H9 (cell line): Measurements from ENCODE around the gene TIAL1. TPM values are rescaled to one million over a fixed set of nuclear protein-coding genes. Genes with fewer than 3 reads are reported as not detected.

ENCODE experiments used
- DNase-seq: peaks from one replicate; pipeline ENCODE4 v3.0.0-alpha.2; 2017
- H2AFZ ChIP-seq: one replicate; pipeline ENCODE4 v1.6.1; 2013; ENCODE audit warnings: mild to moderate bottlenecking, low read length, control low read depth, moderate library complexity
- H2AK5ac ChIP-seq: 2 replicates; pipeline ENCODE4 v1.6.1; 2013; ENCODE audit warnings: low read length, control low read depth, mixed read lengths; ENCODE audit not compliant: insufficient read length
- H2BK120ac ChIP-seq: one replicate; pipeline ENCODE4 v1.6.1; 2013; ENCODE audit warnings: low read depth, mild to moderate bottlenecking, low read length, control low read depth, inconsistent platforms; ENCODE audit not compliant: poor library complexity, severe bottlenecking
- H2BK12ac ChIP-seq: 2 replicates; pipeline ENCODE4 v1.6.1; 2013; ENCODE audit warnings: low read length, control low read depth, mixed read lengths, low read depth; ENCODE audit not compliant: insufficient read length
- H2BK15ac ChIP-seq: 2 replicates; pipeline ENCODE4 v1.6.1; 2013; ENCODE audit warnings: low read depth, low read length, control low read depth
- H2BK20ac ChIP-seq: one replicate; pipeline ENCODE4 v1.6.1; 2013; ENCODE audit warnings: low read depth, mild to moderate bottlenecking, low read length, control low read depth, inconsistent platforms; ENCODE audit not compliant: poor library complexity, severe bottlenecking
- H2BK5ac ChIP-seq: 2 replicates; pipeline ENCODE4 v1.6.1; 2013; ENCODE audit warnings: low read length, control low read depth, mixed read lengths; ENCODE audit not compliant: insufficient read length
- H3K14ac ChIP-seq: 2 replicates; pipeline ENCODE4 v1.6.1; 2013; ENCODE audit warnings: low read length, control low read depth; ENCODE audit not compliant: insufficient read depth
- H3K18ac ChIP-seq: 2 replicates; pipeline ENCODE4 v1.6.1; 2013; ENCODE audit warnings: low read depth, mild to moderate bottlenecking, mixed read lengths, low read length, control low read depth; ENCODE audit not compliant: insufficient read length
- H3K23ac ChIP-seq: 2 replicates; pipeline ENCODE4 v1.6.1; 2013; ENCODE audit warnings: low read length, control low read depth, mixed read lengths, low read depth; ENCODE audit not compliant: insufficient read length
- H3K23me2 ChIP-seq: 2 replicates; pipeline ENCODE4 v1.6.1; 2013; ENCODE audit warnings: low read depth, mild to moderate bottlenecking, mixed read lengths, low read length, control low read depth; ENCODE audit not compliant: insufficient read length, poor library complexity, severe bottlenecking
- H3K27ac ChIP-seq: 2 replicates; pipeline ENCODE4 v1.5.1; 2013; ENCODE audit warnings: low read length, control low read depth, mixed read lengths, low read depth; ENCODE audit not compliant: insufficient read length
- H3K27me3 ChIP-seq: 2 replicates; pipeline ENCODE4 v1.6.1; 2013; ENCODE audit warnings: low read length, control low read depth, inconsistent platforms; ENCODE audit not compliant: insufficient read depth
- H3K4ac ChIP-seq: 2 replicates; pipeline ENCODE4 v1.6.1; 2013; ENCODE audit warnings: low read depth, mild to moderate bottlenecking, control low read depth, inconsistent platforms, low read length, moderate library complexity
- H3K4me1 ChIP-seq: 2 replicates; pipeline ENCODE4 v1.6.1; 2013; ENCODE audit warnings: low read length, control low read depth, inconsistent platforms; ENCODE audit not compliant: insufficient read depth
- H3K4me2 ChIP-seq: 2 replicates; pipeline ENCODE4 v1.6.1; 2013; ENCODE audit warnings: low read length, control low read depth, mixed read lengths; ENCODE audit not compliant: insufficient read length, insufficient read depth
- H3K56ac ChIP-seq: 2 replicates; pipeline ENCODE4 v1.6.1; 2013; ENCODE audit warnings: low read depth, mild to moderate bottlenecking, mixed read lengths, low read length, control low read depth; ENCODE audit not compliant: insufficient read length
- H3K79me1 ChIP-seq: 2 replicates; pipeline ENCODE4 v1.6.1; 2013; ENCODE audit warnings: low read depth, mild to moderate bottlenecking, moderate library complexity, low read length, control low read depth, inconsistent platforms; ENCODE audit not compliant: insufficient read depth, poor library complexity, severe bottlenecking
- H3K79me2 ChIP-seq: 2 replicates; pipeline ENCODE4 v1.6.1; 2013; ENCODE audit warnings: low read length, control low read depth, inconsistent platforms; ENCODE audit not compliant: insufficient read depth
- H3K9ac ChIP-seq: 2 replicates; pipeline ENCODE4 v1.6.1; 2013; ENCODE audit warnings: low read length, control low read depth, mixed read lengths; ENCODE audit not compliant: insufficient read length; ENCODE audit errors: extremely low read depth
- H3K9me3 ChIP-seq: one replicate; pipeline ENCODE4 v1.6.1; 2013; ENCODE audit warnings: low read depth, low read length, inconsistent platforms; ENCODE audit not compliant: control insufficient read depth
- H3T11ph ChIP-seq: one replicate; pipeline ENCODE4 v1.6.1; 2013; ENCODE audit warnings: mild to moderate bottlenecking, low read length, control low read depth, inconsistent platforms
- H4K20me1 ChIP-seq: one replicate; pipeline ENCODE4 v1.6.1; 2013; ENCODE audit not compliant: control insufficient read depth, insufficient read length, insufficient read depth
- H4K5ac ChIP-seq: 2 replicates; pipeline ENCODE4 v1.6.1; 2013; ENCODE audit warnings: low read depth, mild to moderate bottlenecking, mixed read lengths, low read length, control low read depth; ENCODE audit not compliant: insufficient read length
- H4K8ac ChIP-seq: replicated peaks from 2 replicates; pipeline ENCODE4 v1.6.1; 2013; ENCODE audit warnings: low read length, control low read depth, mixed read lengths, low read depth; ENCODE audit not compliant: insufficient read length
- H4K91ac ChIP-seq: 2 replicates; pipeline ENCODE4 v1.6.1; 2013; ENCODE audit warnings: low read depth, mild to moderate bottlenecking, moderate library complexity, mixed read lengths, low read length, control low read depth; ENCODE audit not compliant: insufficient read length
- H3K27ac Mint-ChIP-seq, 3 experiments: 2 replicates in 2 of 3; 3 replicates in 1 of 3; pipeline ENCODE4 v1.8.0; 2020 to 2021; ENCODE audit warnings: mixed read lengths in 3 of 3, mild to moderate bottlenecking in 1 of 3, moderate library complexity in 1 of 3
- H3K27me3 Mint-ChIP-seq: 2 replicates; pipeline ENCODE4 v1.8.0; 2021; ENCODE audit warnings: low read depth, mild to moderate bottlenecking, moderate library complexity, mixed read lengths
- H3K36me3 Mint-ChIP-seq, 3 experiments: 2 replicates in 2 of 3; 3 replicates in 1 of 3; pipeline ENCODE4 v1.8.0; 2020 to 2021; ENCODE audit warnings: low read depth in 3 of 3, mixed read lengths in 3 of 3; ENCODE audit not compliant: insufficient read depth in 1 of 3
- H3K4me1 Mint-ChIP-seq, 2 experiments: 2 replicates each; pipeline ENCODE4 v1.8.0; 2020; ENCODE audit warnings: mixed read lengths in 2 of 2
- H3K4me3 Mint-ChIP-seq, 2 experiments: 2 replicates in 1 of 2; 3 replicates in 1 of 2; pipeline ENCODE4 v1.8.0; 2020 to 2021; ENCODE audit warnings: mild to moderate bottlenecking in 2 of 2, mixed read lengths in 2 of 2, moderate library complexity in 1 of 2
- H3K9me3 Mint-ChIP-seq, 2 experiments: 2 replicates in 1 of 2; 3 replicates in 1 of 2; pipeline ENCODE4 v1.8.0; 2020; ENCODE audit warnings: mild to moderate bottlenecking in 2 of 2, mixed read lengths in 2 of 2, moderate library complexity in 1 of 2
- WGBS: extraction: QIAGEN DNeasy Blood & Tissue Kit; methylation state at CpG from one replicate; pipeline ENCODE4 v1.1.7; 2013; ENCODE audit warnings: missing lambda C conversion rate, low lambda C conversion rate, mixed read lengths; ENCODE audit not compliant: insufficient read length; ENCODE audit errors: extremely low coverage; 5-methylcytosine and 5-hydroxymethylcytosine counted together
- total RNA-seq: library from RNA; stranded (reverse); gene quantifications from 2 replicates; pipeline ENCODE4 v1.2.1, GENCODE V29; 2021
- TF ChIP-seq, protein P1 (sequence below): fragments of 200-600 bp; sonication (generic); conservative IDR thresholded peaks from 3 replicates; pipeline ENCODE4 v1.8.0; 2021; ENCODE audit warnings: antibody characterized with exemption, mild to moderate bottlenecking

The TIAL1 gene
- total RNA-seq, 1 experiment from 2014 or later = 146 TPM

DNA sequence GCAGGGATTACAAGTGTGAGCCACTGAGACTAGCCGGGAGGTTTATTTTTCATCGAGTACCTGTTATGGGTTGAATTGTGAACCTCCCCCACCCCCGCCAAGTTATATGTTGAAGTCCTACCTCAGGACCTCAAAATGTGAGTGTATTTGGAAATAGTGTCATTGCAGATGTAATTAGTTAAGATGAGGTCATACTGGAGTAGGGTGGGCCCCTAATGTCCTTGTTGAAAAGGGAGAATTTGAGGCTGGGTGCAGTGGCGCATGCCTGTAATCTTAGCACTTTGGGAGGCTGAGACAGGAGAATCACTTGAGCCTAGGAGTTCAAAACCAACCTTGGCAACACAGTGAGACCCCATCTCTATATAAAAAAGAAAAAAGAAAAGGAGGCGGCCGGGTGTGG lies 43.6 kb upstream of the TIAL1 start:
- H3K36me3 Mint-ChIP-seq = no peaks in the 10 kb centered on the region

More for the DNA sequence above, 43.6 kb upstream of the TIAL1 start:
- Histone ChIP-seq H3K9ac (no peak overlapping the region), H4K91ac (no peak overlapping the region), H4K8ac (no peak overlapping the region), H2BK5ac (no peak overlapping the region), H4K5ac (no peak overlapping the region), H3K14ac (no peak overlapping the region), H2AK5ac (no peak overlapping the region), H3T11ph (no peak overlapping the region), H3K4me1 (no peaks in the 10 kb centered on the region), H3K79me1 (no peaks in the 10 kb centered on the region), H3K27ac (no peak overlapping the region), H3K4me2 (no peak overlapping the region), H3K18ac (no peak overlapping the region), H3K23ac (no peak overlapping the region), H2BK20ac (no peak overlapping the region), H3K56ac (no peak overlapping the region), H3K27me3 (no peaks in the 10 kb centered on the region), H2BK120ac (no peak overlapping the region), H4K20me1 (no peaks in the 10 kb centered on the region), H3K9me3 (no peaks in the 10 kb centered on the region), H2AFZ (no peak overlapping the region), H2BK15ac (no peak overlapping the region), H3K4ac (no peak overlapping the region), H2BK12ac (no peak overlapping the region), H3K23me2 (no peaks in the 10 kb centered on the region), H3K79me2 (no peaks in the 10 kb centered on the region)
- H3K27ac Mint-ChIP-seq = no peak overlapping the region
- peaks cover 4 to 6% of the 10 kb centered on the region in 2 experiments; a peak in 2 of 5 replicates for H3K9me3 Mint-ChIP-seq
- no peak overlapping the region for H3K4me3 Mint-ChIP-seq
- no peaks in the 10 kb centered on the region; the same call in 1 of the 2 replicates for H3K27me3 Mint-ChIP-seq
- no CpG with 5 or more reads among the region's 6 CpGs for WGBS
- DNase-seq = no peak
- TF ChIP-seq, protein P1, sequence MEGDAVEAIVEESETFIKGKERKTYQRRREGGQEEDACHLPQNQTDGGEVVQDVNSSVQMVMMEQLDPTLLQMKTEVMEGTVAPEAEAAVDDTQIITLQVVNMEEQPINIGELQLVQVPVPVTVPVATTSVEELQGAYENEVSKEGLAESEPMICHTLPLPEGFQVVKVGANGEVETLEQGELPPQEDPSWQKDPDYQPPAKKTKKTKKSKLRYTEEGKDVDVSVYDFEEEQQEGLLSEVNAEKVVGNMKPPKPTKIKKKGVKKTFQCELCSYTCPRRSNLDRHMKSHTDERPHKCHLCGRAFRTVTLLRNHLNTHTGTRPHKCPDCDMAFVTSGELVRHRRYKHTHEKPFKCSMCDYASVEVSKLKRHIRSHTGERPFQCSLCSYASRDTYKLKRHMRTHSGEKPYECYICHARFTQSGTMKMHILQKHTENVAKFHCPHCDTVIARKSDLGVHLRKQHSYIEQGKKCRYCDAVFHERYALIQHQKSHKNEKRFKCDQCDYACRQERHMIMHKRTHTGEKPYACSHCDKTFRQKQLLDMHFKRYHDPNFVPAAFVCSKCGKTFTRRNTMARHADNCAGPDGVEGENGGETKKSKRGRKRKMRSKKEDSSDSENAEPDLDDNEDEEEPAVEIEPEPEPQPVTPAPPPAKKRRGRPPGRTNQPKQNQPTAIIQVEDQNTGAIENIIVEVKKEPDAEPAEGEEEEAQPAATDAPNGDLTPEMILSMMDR = no peak
- H3K4me1 Mint-ChIP-seq = peaks cover 8 to 10% of the 10 kb centered on the region in 2 experiments
